PFSK-1 (cell line): ENCODE data around the gene NOX5.

Experiments
- FOXP2 ChIP-seq: optimal IDR thresholded peaks from 2 replicates; pipeline ENCODE3; 2011; ENCODE audit warnings: borderline replicate concordance, control low read depth, inconsistent platforms; ENCODE audit not compliant: insufficient read depth; ENCODE audit errors: extremely low read length, extremely low read depth
- POLR2AphosphoS5 ChIP-seq: IDR thresholded peaks from 2 replicates; pipeline ENCODE4 v1.6.1; 2012; ENCODE audit warnings: low read depth, mild to moderate bottlenecking, control low read depth, low read length, moderate library complexity
- REST ChIP-seq, 2 experiments: IDR thresholded peaks; 2 replicates each; pipeline versions ENCODE4 v1.6.1 to v1.8.0; 2011 to 2012; ENCODE audit warnings: low read depth in 2 of 2, low read length in 2 of 2, control low read depth in 1 of 2, inconsistent platforms in 1 of 2, mild to moderate bottlenecking in 1 of 2, moderate library complexity in 1 of 2; ENCODE audit not compliant: insufficient read depth in 1 of 2
- SIN3A ChIP-seq: IDR thresholded peaks from 2 replicates; pipeline ENCODE4 v1.6.1; 2012; ENCODE audit warnings: mild to moderate bottlenecking, low read length, moderate library complexity, borderline replicate concordance; ENCODE audit not compliant: insufficient read depth
- TAF1 ChIP-seq: IDR thresholded peaks from 2 replicates; pipeline ENCODE4 v1.6.1; 2012; ENCODE audit warnings: low read length, control low read depth, borderline replicate concordance; ENCODE audit not compliant: insufficient read depth

Gene NOX5

GRCh38 chr15:68983961-68984481, 30.5 kb upstream of the NOX5 start:
- no peak for TF ChIP-seq FOXP2
- TF ChIP-seq POLR2AphosphoS5, result no peak
- TF ChIP-seq SIN3A, result no peak
- TF ChIP-seq TAF1, result no peak
- TF ChIP-seq REST (IDR thresholded peaks at IDR 0.05; ENCODE audit: insufficient read depth in 1 of 2, low read depth in 2 of 2, low read length in 2 of 2), result no peak

- no peak for TF ChIP-seq FOXP2
- TF ChIP-seq POLR2AphosphoS5, result no peak
- TF ChIP-seq SIN3A, result no peak
- TF ChIP-seq REST (IDR thresholded peaks at IDR 0.05; ENCODE audit: insufficient read depth in 1 of 2, low read depth in 2 of 2, low read length in 2 of 2), result no peak
- TF ChIP-seq TAF1, result no peak
These were observed 29.9 kb upstream of the NOX5 start for GRCh38 chr15:68984586-68984985.

- TF ChIP-seq FOXP2 (no peak), POLR2AphosphoS5 (no peak), TAF1 (no peak), REST (IDR thresholded peaks at IDR 0.05; ENCODE audit: insufficient read depth in 1 of 2, low read depth in 2 of 2, low read length in 2 of 2) (no peak), SIN3A (no peak)
These were observed 29.1 kb upstream of the NOX5 start for GRCh38 chr15:68985361-68985891.

GRCh38 chr15:68986322-68986721, 28.2 kb upstream of the NOX5 start:
- no peak for TF ChIP-seq TAF1
- TF ChIP-seq POLR2AphosphoS5, result no peak
- TF ChIP-seq REST (IDR thresholded peaks at IDR 0.05; ENCODE audit: insufficient read depth in 1 of 2, low read depth in 2 of 2, low read length in 2 of 2), result no peak
- no peak for TF ChIP-seq FOXP2
- TF ChIP-seq SIN3A, result no peak

GRCh38 chr15:68987120-68987519, 27.4 kb upstream of the NOX5 start:
- no peak for TF ChIP-seq FOXP2
- no peak for TF ChIP-seq SIN3A
- no peak for TF ChIP-seq TAF1
- no peak for TF ChIP-seq POLR2AphosphoS5
- TF ChIP-seq REST (IDR thresholded peaks at IDR 0.05; ENCODE audit: insufficient read depth in 1 of 2, low read depth in 2 of 2, low read length in 2 of 2), result no peak
